Measurements from ENCODE around the gene UQCC3.

The UQCC3 gene

DNA sequence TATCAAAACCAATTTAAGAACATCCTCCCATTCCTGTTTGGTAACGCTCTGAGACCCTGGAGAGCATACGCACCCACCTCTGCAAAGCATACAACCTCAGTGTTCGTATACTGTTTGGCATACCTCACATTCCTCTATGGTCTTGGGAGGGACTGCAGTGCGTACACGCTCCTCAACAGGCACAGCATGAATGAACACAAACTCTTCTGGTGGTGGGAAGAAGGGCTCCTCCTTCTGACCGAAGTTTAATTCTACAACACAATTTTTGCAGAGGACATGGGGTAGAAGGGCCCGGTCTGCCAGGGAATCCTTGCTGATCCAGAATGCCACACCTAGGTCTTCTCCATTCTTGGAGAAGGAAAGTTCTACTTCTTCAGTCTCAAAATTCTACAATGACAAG, 50.5 kb downstream of the UQCC3 start:
- no peak overlapping the region for H3K4me3 ChIP-seq (ENCODE audit: low read length)
- H3K9ac ChIP-seq (ENCODE audit: low read length) = no peak overlapping the region
- H3K9me3 ChIP-seq (ENCODE audit: control insufficient read depth, low read length) = no peaks in the 10 kb centered on the region
- H3K4me1 ChIP-seq (ENCODE audit: control insufficient read depth, insufficient read depth, low read length) = peaks cover 10% of the 10 kb centered on the region
- H3K27me3 ChIP-seq (ENCODE audit: control insufficient read depth, insufficient read depth, low read length) = no peaks in the 10 kb centered on the region
- peaks cover 27% of the 10 kb centered on the region for H3K36me3 ChIP-seq (ENCODE audit: control insufficient read depth, insufficient read depth, low read length)
